Measurements from ENCODE around the gene BNC2. TPM values are rescaled to one million over a fixed set of nuclear protein-coding genes. Genes with fewer than 3 reads are reported as not detected.
A peak's percentile ranks its signal among the peaks of the same experiment; 100 is the strongest.

Gene BNC2
- total and polyA plus RNA-seq, 2 donors = 1.8 to 3.9 TPM

DNA sequence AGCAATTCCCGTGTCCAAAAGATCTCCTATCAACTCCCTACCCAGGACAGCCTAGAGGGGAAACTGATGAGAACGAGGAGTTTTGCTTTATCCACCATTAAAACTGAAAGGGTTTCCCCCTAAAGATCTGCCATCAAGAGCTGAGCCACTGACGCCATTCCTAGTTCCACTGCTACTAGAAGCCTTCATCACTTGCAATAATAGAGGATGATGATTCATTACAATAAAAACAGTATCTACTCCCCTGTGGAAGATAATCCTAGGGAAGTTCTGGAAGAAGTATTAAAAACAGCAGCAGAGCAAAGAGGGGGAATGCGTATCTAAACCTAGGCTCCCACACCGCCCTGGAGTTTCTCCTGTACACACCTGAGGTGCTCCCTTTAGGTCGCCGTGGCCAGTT, 394.5 kb downstream of the BNC2 start:
- no peaks in the 10 kb centered on the region for H3K36me3 ChIP-seq (ENCODE audit: control insufficient read depth in 2 of 2, insufficient read depth in 2 of 2, low read length in 1 of 2)
- peaks cover 0 to 2% of the 10 kb centered on the region in 2 donors for H3K9me3 ChIP-seq (ENCODE audit: control insufficient read depth in 2 of 2, insufficient read depth in 1 of 2, low read length in 1 of 2)
- no peak for DNase-seq (ENCODE audit: low read depth in 6 of 9, low spot score in 9 of 9)
- H3K27me3 ChIP-seq (ENCODE audit: control insufficient read depth in 2 of 2, insufficient read depth in 1 of 2, low read length in 1 of 2) = no peaks in the 10 kb centered on the region
- no peaks in the 10 kb centered on the region for H3K4me1 ChIP-seq (ENCODE audit: control insufficient read depth in 2 of 2, insufficient read depth in 2 of 2, low read length in 2 of 2)
- H3K4me3 ChIP-seq (ENCODE audit: low read length in 2 of 2) = no peak overlapping the region
- WGBS = 95% methylated on average over 7 of the region's 7 CpGs
- no peak overlapping the region for H3K27ac ChIP-seq (ENCODE audit: low read depth in 1 of 2, low read length in 1 of 2)

GRCh38 chr9:16475257-16475656, 395.2 kb downstream of the BNC2 start:
- no peaks in the 10 kb centered on the region for H3K36me3 ChIP-seq (ENCODE audit: control insufficient read depth in 2 of 2, insufficient read depth in 2 of 2, low read length in 1 of 2)
- no peak for DNase-seq (ENCODE audit: low read depth in 6 of 9, low spot score in 9 of 9)
- peaks cover 0 to 9% of the 10 kb centered on the region in 2 donors for H3K9me3 ChIP-seq (ENCODE audit: control insufficient read depth in 2 of 2, insufficient read depth in 1 of 2, low read length in 1 of 2)
- WGBS = 94% methylated on average over 3 of the region's 3 CpGs
- no peak overlapping the region for H3K27ac ChIP-seq (ENCODE audit: low read depth in 1 of 2, low read length in 1 of 2)
- no peaks in the 10 kb centered on the region for H3K27me3 ChIP-seq (ENCODE audit: control insufficient read depth in 2 of 2, insufficient read depth in 1 of 2, low read length in 1 of 2)
- no peak overlapping the region for H3K4me3 ChIP-seq (ENCODE audit: low read length in 2 of 2)
- H3K4me1 ChIP-seq (ENCODE audit: control insufficient read depth in 2 of 2, insufficient read depth in 2 of 2, low read length in 2 of 2) = no peaks in the 10 kb centered on the region

DNA sequence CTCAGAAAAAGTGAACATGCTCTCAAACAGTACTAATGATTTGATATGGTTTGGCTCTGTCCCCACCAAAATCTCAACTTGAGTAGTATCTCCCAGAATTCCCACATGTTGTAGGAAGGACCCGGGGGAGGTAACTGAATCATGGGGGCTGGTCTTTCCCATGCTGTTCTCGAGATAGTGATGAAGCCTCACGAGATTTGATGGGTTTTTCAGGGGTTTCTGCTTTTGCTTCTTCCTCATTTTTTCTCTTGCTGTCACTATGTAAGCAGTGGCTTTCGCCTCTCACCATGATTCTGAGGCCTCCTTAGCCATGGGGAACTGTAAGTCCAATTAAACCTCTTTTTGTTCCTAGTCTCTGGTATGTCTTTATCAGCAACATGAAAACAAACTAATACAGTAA, 401.3 kb downstream of the BNC2 start:
- Histone ChIP-seq H3K36me3 (ENCODE audit: control insufficient read depth in 2 of 2, insufficient read depth in 2 of 2, low read length in 1 of 2) (no peaks in the 10 kb centered on the region), H3K4me1 (ENCODE audit: control insufficient read depth in 2 of 2, insufficient read depth in 2 of 2, low read length in 2 of 2) (no peaks in the 10 kb centered on the region), H3K9me3 (ENCODE audit: control insufficient read depth in 2 of 2, insufficient read depth in 1 of 2, low read length in 1 of 2) (peaks cover 0 to 9% of the 10 kb centered on the region in 2 donors), H3K27me3 (ENCODE audit: control insufficient read depth in 2 of 2, insufficient read depth in 1 of 2, low read length in 1 of 2) (no peaks in the 10 kb centered on the region), H3K4me3 (ENCODE audit: low read length in 2 of 2) (no peak overlapping the region), H3K27ac (ENCODE audit: low read depth in 1 of 2, low read length in 1 of 2) (no peak overlapping the region)
- DNase-seq (ENCODE audit: low read depth in 6 of 9, low spot score in 9 of 9) = no peak
- WGBS = 70% methylated on average over 4 of the region's 4 CpGs

- WGBS = 94% methylated on average over 2 of the region's 2 CpGs
- peaks cover 0 to 35% of the 10 kb centered on the region in 2 donors for H3K4me1 ChIP-seq (ENCODE audit: control insufficient read depth in 2 of 2, insufficient read depth in 2 of 2, low read length in 2 of 2)
- no peaks in the 10 kb centered on the region for H3K27me3 ChIP-seq (ENCODE audit: control insufficient read depth in 2 of 2, insufficient read depth in 1 of 2, low read length in 1 of 2)
- H3K9me3 ChIP-seq (ENCODE audit: control insufficient read depth in 2 of 2, insufficient read depth in 1 of 2, low read length in 1 of 2) = no peaks in the 10 kb centered on the region
- no peaks in the 10 kb centered on the region for H3K36me3 ChIP-seq (ENCODE audit: control insufficient read depth in 2 of 2, insufficient read depth in 2 of 2, low read length in 1 of 2)
- no peak overlapping the region for H3K4me3 ChIP-seq (ENCODE audit: low read length in 2 of 2)
- no peak for DNase-seq (ENCODE audit: low read depth in 6 of 9, low spot score in 9 of 9)
- H3K27ac ChIP-seq (ENCODE audit: low read depth in 1 of 2, low read length in 1 of 2) = peak overlapping the region in 1 of 2 donors; percentile 83
Measured at GRCh38 chr9:16461851-16462250, 408.6 kb downstream of the BNC2 start.

- no peaks in the 10 kb centered on the region for H3K36me3 ChIP-seq (ENCODE audit: control insufficient read depth in 2 of 2, insufficient read depth in 2 of 2, low read length in 1 of 2)
- WGBS = 90% methylated on average over 12 of the region's 12 CpGs
- no peak overlapping the region for H3K4me3 ChIP-seq (ENCODE audit: low read length in 2 of 2)
- H3K9me3 ChIP-seq (ENCODE audit: control insufficient read depth in 2 of 2, insufficient read depth in 1 of 2, low read length in 1 of 2) = no peaks in the 10 kb centered on the region
- peak in 3 of 9 donors; percentile 13 to 47 (median 19) for DNase-seq (ENCODE audit: low read depth in 6 of 9, low spot score in 9 of 9)
- H3K4me1 ChIP-seq (ENCODE audit: control insufficient read depth in 2 of 2, insufficient read depth in 2 of 2, low read length in 2 of 2) = peaks cover 0 to 35% of the 10 kb centered on the region in 2 donors
- no peaks in the 10 kb centered on the region for H3K27me3 ChIP-seq (ENCODE audit: control insufficient read depth in 2 of 2, insufficient read depth in 1 of 2, low read length in 1 of 2)
- H3K27ac ChIP-seq (ENCODE audit: low read depth in 1 of 2, low read length in 1 of 2) = peak overlapping the region in 1 of 2 donors; percentile 83
Measured at GRCh38 chr9:16461137-16461840, 409.2 kb downstream of the BNC2 start.

GRCh38 chr9:16460696-16461095, 409.8 kb downstream of the BNC2 start:
- H3K27me3 ChIP-seq (ENCODE audit: control insufficient read depth in 2 of 2, insufficient read depth in 1 of 2, low read length in 1 of 2) = no peaks in the 10 kb centered on the region
- 97% methylated on average over 6 of the region's 6 CpGs for WGBS
- H3K4me1 ChIP-seq (ENCODE audit: control insufficient read depth in 2 of 2, insufficient read depth in 2 of 2, low read length in 2 of 2) = peaks cover 0 to 35% of the 10 kb centered on the region in 2 donors

GRCh38 chr9:16459421-16460148, 410.9 kb downstream of the BNC2 start:
- WGBS = 89% methylated on average over 6 of the region's 6 CpGs
- Histone ChIP-seq H3K9me3 (ENCODE audit: control insufficient read depth in 2 of 2, insufficient read depth in 1 of 2, low read length in 1 of 2) (no peaks in the 10 kb centered on the region), H3K4me3 (ENCODE audit: low read length in 2 of 2) (no peak overlapping the region), H3K27me3 (ENCODE audit: control insufficient read depth in 2 of 2, insufficient read depth in 1 of 2, low read length in 1 of 2) (no peaks in the 10 kb centered on the region), H3K27ac (ENCODE audit: low read depth in 1 of 2, low read length in 1 of 2) (peak overlapping the region in 1 of 2 donors; percentile 94), H3K4me1 (ENCODE audit: control insufficient read depth in 2 of 2, insufficient read depth in 2 of 2, low read length in 2 of 2) (peaks cover 0 to 35% of the 10 kb centered on the region in 2 donors), H3K36me3 (ENCODE audit: control insufficient read depth in 2 of 2, insufficient read depth in 2 of 2, low read length in 1 of 2) (no peaks in the 10 kb centered on the region)
- DNase-seq (ENCODE audit: low read depth in 6 of 9, low spot score in 9 of 9) = peak in 3 of 9 donors; percentile 8 to 59 (median 25)

More at GRCh38 chr9:16460696-16461095, 409.8 kb downstream of the BNC2 start:
- no peak overlapping the region for H3K27ac ChIP-seq (ENCODE audit: low read depth in 1 of 2, low read length in 1 of 2)
- H3K36me3 ChIP-seq (ENCODE audit: control insufficient read depth in 2 of 2, insufficient read depth in 2 of 2, low read length in 1 of 2) = no peaks in the 10 kb centered on the region
- no peaks in the 10 kb centered on the region for H3K9me3 ChIP-seq (ENCODE audit: control insufficient read depth in 2 of 2, insufficient read depth in 1 of 2, low read length in 1 of 2)
- DNase-seq (ENCODE audit: low read depth in 6 of 9, low spot score in 9 of 9) = no peak
- no peak overlapping the region for H3K4me3 ChIP-seq (ENCODE audit: low read length in 2 of 2)

DNA sequence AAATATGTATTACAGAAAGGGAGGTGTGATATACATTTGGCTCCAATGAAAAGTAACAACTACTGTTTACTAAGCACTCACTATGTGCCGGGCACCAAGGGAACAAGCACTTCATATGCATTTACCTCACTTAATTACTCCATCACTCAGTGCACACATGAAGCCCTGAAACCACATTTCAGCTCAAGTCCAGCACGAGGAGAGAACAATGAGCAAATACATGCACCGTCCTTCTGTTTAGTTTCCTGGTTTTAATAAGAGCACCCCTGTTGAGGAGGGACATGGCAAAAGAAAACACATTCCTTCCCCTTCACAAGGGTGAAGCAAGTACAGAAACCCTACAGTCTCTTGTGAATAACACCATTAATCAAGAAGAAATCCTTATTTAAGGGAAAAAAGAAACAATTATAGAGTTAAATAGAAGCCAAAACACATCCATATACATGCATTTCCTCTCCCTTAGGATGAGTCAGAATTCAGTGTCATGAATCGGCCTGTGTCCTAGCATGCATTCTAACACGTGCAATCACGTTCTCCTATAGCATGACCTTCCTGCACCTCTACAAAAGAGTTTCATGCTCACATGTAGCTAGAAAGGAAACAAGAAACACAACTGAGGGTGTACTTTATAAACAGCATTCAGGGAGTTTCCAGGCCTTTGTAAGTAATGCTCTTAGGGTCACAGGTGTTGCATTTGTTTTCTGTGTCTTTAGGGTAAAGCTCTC, 411.6 kb downstream of the BNC2 start:
- no peak overlapping the region for H3K4me3 ChIP-seq (ENCODE audit: low read length in 2 of 2)
- 93% methylated on average over 6 of the region's 6 CpGs for WGBS
- peak in 2 of 9 donors; percentile 19 to 69 for DNase-seq (ENCODE audit: low read depth in 6 of 9, low spot score in 9 of 9)
- no peaks in the 10 kb centered on the region for H3K27me3 ChIP-seq (ENCODE audit: control insufficient read depth in 2 of 2, insufficient read depth in 1 of 2, low read length in 1 of 2)
- H3K36me3 ChIP-seq (ENCODE audit: control insufficient read depth in 2 of 2, insufficient read depth in 2 of 2, low read length in 1 of 2) = no peaks in the 10 kb centered on the region
- H3K9me3 ChIP-seq (ENCODE audit: control insufficient read depth in 2 of 2, insufficient read depth in 1 of 2, low read length in 1 of 2) = no peaks in the 10 kb centered on the region
- peak overlapping the region in 1 of 2 donors; percentile 94 for H3K27ac ChIP-seq (ENCODE audit: low read depth in 1 of 2, low read length in 1 of 2)
- H3K4me1 ChIP-seq (ENCODE audit: control insufficient read depth in 2 of 2, insufficient read depth in 2 of 2, low read length in 2 of 2) = peaks cover 0 to 35% of the 10 kb centered on the region in 2 donors

GRCh38 chr9:16455842-16456241, 414.6 kb downstream of the BNC2 start:
- no peaks in the 10 kb centered on the region for H3K27me3 ChIP-seq (ENCODE audit: control insufficient read depth in 2 of 2, insufficient read depth in 1 of 2, low read length in 1 of 2)
- H3K27ac ChIP-seq (ENCODE audit: low read depth in 1 of 2, low read length in 1 of 2) = no peak overlapping the region
- no peak for DNase-seq (ENCODE audit: low read depth in 6 of 9, low spot score in 9 of 9)
- no peaks in the 10 kb centered on the region for H3K9me3 ChIP-seq (ENCODE audit: control insufficient read depth in 2 of 2, insufficient read depth in 1 of 2, low read length in 1 of 2)
- no peak overlapping the region for H3K4me3 ChIP-seq (ENCODE audit: low read length in 2 of 2)
- H3K36me3 ChIP-seq (ENCODE audit: control insufficient read depth in 2 of 2, insufficient read depth in 2 of 2, low read length in 1 of 2) = no peaks in the 10 kb centered on the region
- peaks cover 0 to 20% of the 10 kb centered on the region in 2 donors for H3K4me1 ChIP-seq (ENCODE audit: control insufficient read depth in 2 of 2, insufficient read depth in 2 of 2, low read length in 2 of 2)

All from thymus (tissue), 11 donors.